Vagina (tissue), 2 donors: ENCODE measurements around the gene EIF1.

Experiments
- POLR2A ChIP-seq, 2 donors: fragments of 450-650 bp; IDR thresholded peaks; one replicate each; pipeline ENCODE4 v1.6.1; 2017; ENCODE audit warnings: antibody characterized with exemption in 2 of 2, mild to moderate bottlenecking in 2 of 2, moderate library complexity in 2 of 2
- POLR2AphosphoS5 ChIP-seq, 2 donors: sonication (generic); formaldehyde crosslinking; IDR thresholded peaks; one replicate each; pipeline ENCODE4 v1.9.0; 2017; ENCODE audit warnings: antibody characterized with exemption in 2 of 2, mild to moderate bottlenecking in 2 of 2, low read depth in 1 of 2; ENCODE audit not compliant: insufficient read depth in 1 of 2
- TF ChIP-seq, protein P1 (sequence below), 3 experiments: fragments of 450-650 bp in 2 of 3; fragments of 200-600 bp in 1 of 3; sonication (generic) in 1 of 3; IDR thresholded peaks; one replicate each; pipeline ENCODE4 v1.5.1; 2017 to 2019; ENCODE audit warnings: antibody characterized with exemption in 3 of 3, mild to moderate bottlenecking in 2 of 3, moderate library complexity in 2 of 3

DNA sequence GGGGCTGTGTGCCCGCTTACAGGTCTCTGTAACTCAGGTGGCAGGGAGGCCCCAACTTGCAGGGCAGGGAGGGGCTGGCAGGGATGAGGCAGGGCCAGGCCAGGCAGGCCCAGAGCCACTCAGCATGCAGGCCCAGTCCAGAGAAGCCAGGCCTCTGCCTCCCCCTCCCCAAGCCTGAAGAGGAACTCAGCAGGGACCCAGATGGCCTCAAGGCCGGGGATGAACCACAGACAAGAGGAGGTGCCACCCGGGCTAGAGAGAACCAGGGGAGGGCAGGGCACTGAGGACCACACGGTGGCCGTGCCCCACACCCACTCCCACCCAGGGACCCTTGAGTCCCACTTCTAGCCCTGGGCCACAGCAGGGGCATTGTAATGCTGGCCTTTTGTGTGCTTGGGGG, 29.8 kb upstream of the EIF1 start:
- TF ChIP-seq, protein P1, sequence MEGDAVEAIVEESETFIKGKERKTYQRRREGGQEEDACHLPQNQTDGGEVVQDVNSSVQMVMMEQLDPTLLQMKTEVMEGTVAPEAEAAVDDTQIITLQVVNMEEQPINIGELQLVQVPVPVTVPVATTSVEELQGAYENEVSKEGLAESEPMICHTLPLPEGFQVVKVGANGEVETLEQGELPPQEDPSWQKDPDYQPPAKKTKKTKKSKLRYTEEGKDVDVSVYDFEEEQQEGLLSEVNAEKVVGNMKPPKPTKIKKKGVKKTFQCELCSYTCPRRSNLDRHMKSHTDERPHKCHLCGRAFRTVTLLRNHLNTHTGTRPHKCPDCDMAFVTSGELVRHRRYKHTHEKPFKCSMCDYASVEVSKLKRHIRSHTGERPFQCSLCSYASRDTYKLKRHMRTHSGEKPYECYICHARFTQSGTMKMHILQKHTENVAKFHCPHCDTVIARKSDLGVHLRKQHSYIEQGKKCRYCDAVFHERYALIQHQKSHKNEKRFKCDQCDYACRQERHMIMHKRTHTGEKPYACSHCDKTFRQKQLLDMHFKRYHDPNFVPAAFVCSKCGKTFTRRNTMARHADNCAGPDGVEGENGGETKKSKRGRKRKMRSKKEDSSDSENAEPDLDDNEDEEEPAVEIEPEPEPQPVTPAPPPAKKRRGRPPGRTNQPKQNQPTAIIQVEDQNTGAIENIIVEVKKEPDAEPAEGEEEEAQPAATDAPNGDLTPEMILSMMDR (IDR thresholded peaks at IDR 0.05) = no peak
- no peak for TF ChIP-seq POLR2AphosphoS5 (IDR thresholded peaks at IDR 0.05; ENCODE audit: insufficient read depth in 1 of 2, low read depth in 1 of 2)
- TF ChIP-seq POLR2A (IDR thresholded peaks at IDR 0.05) = no peak
